Activated naive CD4-positive, alpha-beta T cell treated with anti-CD3 and anti-CD28 coated beads, Interleukin-2, amount 10 ng/mL, durations not matched to agents 5 hours and 36 hours (primary cell): ENCODE results near the gene CLEC6A. TPM values are rescaled to one million over a fixed set of nuclear protein-coding genes. Genes with fewer than 3 reads are reported as not detected.

Experiments
- total RNA-seq, 2 experiments: library from RNA; stranded (reverse); gene quantifications; one replicate each; pipeline ENCODE4 v1.2.3, GENCODE V29; 2021

The CLEC6A gene
- under 1 TPM in 1 of 2 experiments, not detected in 1; 0.17 TPM for total RNA-seq

GRCh38 chr12:8455727-8456360, at the start of gene CLEC6A:
Gene CLEC6A, plus strand, starts transcription at chr12:8455962. Its CDS starts 150 bp downstream, at chr12:8456112.

DNA sequence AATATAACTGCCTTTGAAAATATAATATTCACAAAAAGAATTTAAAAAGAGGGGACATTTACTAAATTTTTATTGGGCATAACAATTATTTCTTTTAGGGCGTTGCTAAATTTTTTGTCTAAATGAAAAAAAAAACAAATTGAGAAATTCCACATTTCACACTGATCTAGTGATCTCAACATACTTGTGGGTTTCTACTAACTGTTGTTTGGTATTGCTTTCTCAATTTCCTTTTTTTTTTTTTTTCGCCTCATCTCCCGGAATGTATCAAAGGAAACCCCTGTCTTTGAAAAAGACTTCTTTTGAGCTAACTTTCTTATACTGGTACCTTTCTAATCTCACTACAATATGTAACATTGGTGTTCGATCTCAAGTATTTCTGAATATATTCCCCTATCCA, 57.5 kb downstream of the CLEC6A start, which contains the start of gene CLEC4D:
CLEC4D (plus strand) TSS at position 248 of the 400 bp plus-strand sequence. CDS start 230 bp downstream, outside the sequence.

Other genes starting within 250 kb of the CLEC6A start
- gene FAM90A1, start 228.3 kb upstream of the CLEC6A start, total RNA-seq, result under 1 TPM; 0.08 to 0.19 TPM
- gene CLEC4D, start 57.5 kb downstream of the CLEC6A start, total RNA-seq, result under 1 TPM in 1 of 2 experiments, not detected in 1; 0.23 TPM
- gene CLEC4E, start 84.9 kb downstream of the CLEC6A start, total RNA-seq, result not detected
- under 1 TPM; 0.43 to 0.82 TPM for gene AICDA, start 156.9 kb downstream of the CLEC6A start, total RNA-seq
- not detected for gene MFAP5, start 206.9 kb downstream of the CLEC6A start, total RNA-seq
- gene RIMKLB, start 242.0 kb downstream of the CLEC6A start, total RNA-seq, result 1 to 10 TPM; 7.6 to 9.4 TPM